ENCODE data around the gene CCNG1.
"Not testable (repeated sequence)": the region's sequence is repeated elsewhere in the genome, so short reads cannot be mapped to it uniquely, and the experiment has no call there.

Gene CCNG1

GRCh38 chr5:163437309-163438182 is at the start of gene CCNG1:
CCNG1 (plus strand) TSS chr5:163437595; CDS start chr5:163439257, 1,662 bp downstream.
- DNase-seq (ENCODE audit: extremely low read depth in 1 of 2, low read depth in 1 of 2): peak; percentile 69 to 88

- no peak for DNase-seq (ENCODE audit: extremely low read depth in 1 of 2, low read depth in 1 of 2)
Observed at GRCh38 chr5:163395792-163396191, 41.6 kb upstream of the CCNG1 start.

GRCh38 chr5:163396818-163397340 is 40.5 kb upstream of the CCNG1 start:
- DNase-seq (ENCODE audit: extremely low read depth in 1 of 2, low read depth in 1 of 2): not testable (repeated sequence)

- DNase-seq (ENCODE audit: extremely low read depth in 1 of 2, low read depth in 1 of 2): no peak
Observed at GRCh38 chr5:163397354-163397753, 40.0 kb upstream of the CCNG1 start.

- DNase-seq (ENCODE audit: extremely low read depth in 1 of 2, low read depth in 1 of 2): no peak
Observed at GRCh38 chr5:163399923-163400322, 37.5 kb upstream of the CCNG1 start.

- DNase-seq (ENCODE audit: extremely low read depth in 1 of 2, low read depth in 1 of 2): no peak
Observed at GRCh38 chr5:163401271-163401670, 36.1 kb upstream of the CCNG1 start.

GRCh38 chr5:163402007-163402406 is 35.4 kb upstream of the CCNG1 start:
- no peak for DNase-seq (ENCODE audit: extremely low read depth in 1 of 2, low read depth in 1 of 2)

- DNase-seq (ENCODE audit: extremely low read depth in 1 of 2, low read depth in 1 of 2): no peak
Observed at GRCh38 chr5:163404364-163405173, 32.8 kb upstream of the CCNG1 start.

GRCh38 chr5:163407034-163407655 is 30.2 kb upstream of the CCNG1 start:
- DNase-seq (ENCODE audit: extremely low read depth in 1 of 2, low read depth in 1 of 2): no peak

- DNase-seq (ENCODE audit: extremely low read depth in 1 of 2, low read depth in 1 of 2): peak in 1 of 2 donors; percentile 25
Observed at GRCh38 chr5:163408311-163408923, 29.0 kb upstream of the CCNG1 start.

GRCh38 chr5:163409384-163409783 is 28.0 kb upstream of the CCNG1 start:
- DNase-seq (ENCODE audit: extremely low read depth in 1 of 2, low read depth in 1 of 2): no peak

- DNase-seq (ENCODE audit: extremely low read depth in 1 of 2, low read depth in 1 of 2): no peak
Observed at GRCh38 chr5:163410505-163410904, 26.9 kb upstream of the CCNG1 start.

GRCh38 chr5:163415673-163416072 is 21.7 kb upstream of the CCNG1 start:
- DNase-seq (ENCODE audit: extremely low read depth in 1 of 2, low read depth in 1 of 2): not testable (repeated sequence)

- DNase-seq (ENCODE audit: extremely low read depth in 1 of 2, low read depth in 1 of 2): no peak
Observed at GRCh38 chr5:163424836-163425235, 12.6 kb upstream of the CCNG1 start.

GRCh38 chr5:163426128-163426527 is 11.3 kb upstream of the CCNG1 start:
- not testable (repeated sequence) for DNase-seq (ENCODE audit: extremely low read depth in 1 of 2, low read depth in 1 of 2)

GRCh38 chr5:163432544-163432943 is 4.9 kb upstream of the CCNG1 start:
- DNase-seq (ENCODE audit: extremely low read depth in 1 of 2, low read depth in 1 of 2): no peak

- no peak for DNase-seq (ENCODE audit: extremely low read depth in 1 of 2, low read depth in 1 of 2)
Observed at GRCh38 chr5:163433271-163433670, 4.1 kb upstream of the CCNG1 start.

GRCh38 chr5:163434401-163434866 is 3.0 kb upstream of the CCNG1 start:
- DNase-seq (ENCODE audit: extremely low read depth in 1 of 2, low read depth in 1 of 2): no peak

- DNase-seq (ENCODE audit: extremely low read depth in 1 of 2, low read depth in 1 of 2): no peak
Observed at GRCh38 chr5:163436515-163436914, 880 bp upstream of the CCNG1 start.

- DNase-seq (ENCODE audit: extremely low read depth in 1 of 2, low read depth in 1 of 2): no peak
Observed at GRCh38 chr5:163437011-163437308, 435 bp upstream of the CCNG1 start.

GRCh38 chr5:163439092-163439425 is 1.7 kb downstream of the CCNG1 start:
- no peak for DNase-seq (ENCODE audit: extremely low read depth in 1 of 2, low read depth in 1 of 2)
